Heart left ventricle (tissue), 16 donors: ENCODE results near the gene ALDH3A1. TPM values are rescaled to one million over a fixed set of nuclear protein-coding genes. Genes with fewer than 3 reads are reported as not detected.

Experiments
- ATAC-seq, 4 donors: fragments of 200-7000 bp; cut with Tn5 transposase; one replicate each; pipeline ENCODE4 v1.9.1; 2020 to 2022; ENCODE audit warnings: moderate library complexity in 4 of 4, mild to moderate bottlenecking in 3 of 4, moderate number of reproducible peaks in 1 of 4
- DNase-seq, 5 donors: peaks; one replicate each; pipeline ENCODE4 v3.0.0-alpha.2; 2020
- H3K27ac ChIP-seq, 12 donors: fragments of 200-600 bp; sonication (generic) in 4 of 12; one replicate each; pipeline versions ENCODE4 v1.5.0 to v1.8.0; 2016 to 2022; ENCODE audit warnings: mild to moderate bottlenecking in 2 of 12
- H3K27me3 ChIP-seq, 9 donors: fragments of 200-600 bp; sonication (generic) in 2 of 9; one replicate each; pipeline versions ENCODE4 v1.5.1 to v1.8.0; 2016 to 2022; ENCODE audit warnings: mild to moderate bottlenecking in 3 of 9
- H3K36me3 ChIP-seq, 9 donors: fragments of 200-600 bp; sonication (generic) in 2 of 9; one replicate each; pipeline versions ENCODE4 v1.5.0 to v1.8.0; 2018 to 2022; ENCODE audit warnings: mild to moderate bottlenecking in 2 of 9
- H3K4me1 ChIP-seq, 12 donors: fragments of 200-600 bp; sonication (generic) in 4 of 12; one replicate each; pipeline versions ENCODE4 v1.5.0 to v1.8.0; 2016 to 2022; ENCODE audit warnings: mild to moderate bottlenecking in 3 of 12
- H3K4me3 ChIP-seq, 12 donors: fragments of 200-600 bp; sonication (generic) in 4 of 12; one replicate each; pipeline versions ENCODE4 v1.5.0 to v1.8.0; 2017 to 2022; ENCODE audit warnings: mild to moderate bottlenecking in 9 of 12, moderate library complexity in 4 of 12
- H3K9me3 ChIP-seq, 12 donors: fragments of 200-600 bp; sonication (generic) in 4 of 12; one replicate each; pipeline versions ENCODE4 v1.5.0 to v1.8.0; 2016 to 2022; ENCODE audit warnings: mild to moderate bottlenecking in 1 of 12
- POLR2A ChIP-seq, 2 donors: fragments of 450-650 bp; IDR thresholded peaks; one replicate each; pipeline ENCODE4 v1.6.1; 2017; ENCODE audit warnings: antibody characterized with exemption in 2 of 2, mild to moderate bottlenecking in 2 of 2, moderate library complexity in 2 of 2
- WGBS, 4 donors: extraction: QIAGEN DNeasy Blood & Tissue Kit in 2 of 4; methylation state at CpG; one replicate each; pipeline versions ENCODE4 v1.1.5 to v1.1.7; 2013 to 2018; 5-methylcytosine and 5-hydroxymethylcytosine counted together
- intact Hi-C, 10 donors: fragments of 100-400 bp; cut with DNase I; formaldehyde crosslinking; loops; one replicate each; pipeline versions ENCODE4 v1.11.1 to v1.14.2; 2022
- polyA plus RNA-seq, 2 donors: library from polyadenylated mRNA; stranded (reverse); fragments of 200-250 nt; gene quantifications; one replicate each; pipeline ENCODE4 v1.2.3, GENCODE V29; 2013
- total RNA-seq, 9 donors: library from RNA; depleted of rRNA in 2 of 9; stranded (reverse); fragments of >200 nt in 2 of 9; fragmentation: NEBNext Ultra II Directional in 3 of 9; extraction: Animal tissue kit (Norgen Biotek cat#: 25700) in 3 of 9; gene quantifications; one replicate each; pipeline versions ENCODE4 v1.1.0 to v1.2.4, GENCODE V29; 2016 to 2023
- TF ChIP-seq, protein P1 (sequence below), 12 donors: fragments of 200-600 bp; sonication (generic) in 4 of 12; IDR thresholded peaks; one replicate each; pipeline versions ENCODE4 v1.5.0 to v1.8.0; 2018 to 2022; ENCODE audit warnings: antibody characterized with exemption in 12 of 12, mild to moderate bottlenecking in 5 of 12
- donor health status: ischemic (EF 13 %, LVEDD 7.1; RV severe dilation, severe dysfunction).
- donor health status: healthy with polysubstance abuse.
- donor health status: DM: no; HTN: yes; CAD: no.
- donor health status: DM: no; HTN: no; CAD: no.
- donor health status: ischemic (EF 25% LVEDD 6.9; RV normal size, moderate dysfunction).
- donor health status: ischemic (EF 25% LVEDD 5.7; RV mildly dilated, moderate dysfunction).
- donor health status: healthy.
- donor health status: DM: yes; HTN: yes; CAD: no.
- donor health status: ischemic (EF 35%, LVEDD 5.7; RV mildly dilated, moderate dysfunction).
- donor health status: nonischemic (EF 11% LVEDD 7.7; RV severe dilation, severe dysfunction).
- donor health status: DM: yes; HTN: yes; CAD: no.
- donor health status: PGD.
- donor health status: ischemic (EF 29% LVEDD 5.4; RV normal size, mild dysfunction).
- donor health status: nonischemic (EF 23%, LVEDD 6.1; RV moderate dilation, normal function).

ALDH3A1 gene
- total and polyA plus RNA-seq, 11 donors, result 0.04 to 1.1 (median 0.31) TPM; not detected in 6

GRCh38 chr17:19773534-19773933, 25.4 kb upstream of the ALDH3A1 start:
- intact Hi-C loops, result no loop called here
- no peak overlapping the region for H3K27ac ChIP-seq
- H3K4me3 ChIP-seq, result no peak overlapping the region
- no peaks in the 10 kb centered on the region for H3K9me3 ChIP-seq
- peaks cover 0 to 57% (median 45%) of the 10 kb centered on the region in 9 donors for H3K36me3 ChIP-seq
- 93 to 97% (median 94%) methylated on average over 6 of the region's 6 CpGs for WGBS, 4 donors
- H3K27me3 ChIP-seq, result no peaks in the 10 kb centered on the region
- DNase-seq, result no peak
- peaks cover 0 to 6% (median 0%) of the 10 kb centered on the region in 12 donors for H3K4me1 ChIP-seq
- TF ChIP-seq, protein P1, sequence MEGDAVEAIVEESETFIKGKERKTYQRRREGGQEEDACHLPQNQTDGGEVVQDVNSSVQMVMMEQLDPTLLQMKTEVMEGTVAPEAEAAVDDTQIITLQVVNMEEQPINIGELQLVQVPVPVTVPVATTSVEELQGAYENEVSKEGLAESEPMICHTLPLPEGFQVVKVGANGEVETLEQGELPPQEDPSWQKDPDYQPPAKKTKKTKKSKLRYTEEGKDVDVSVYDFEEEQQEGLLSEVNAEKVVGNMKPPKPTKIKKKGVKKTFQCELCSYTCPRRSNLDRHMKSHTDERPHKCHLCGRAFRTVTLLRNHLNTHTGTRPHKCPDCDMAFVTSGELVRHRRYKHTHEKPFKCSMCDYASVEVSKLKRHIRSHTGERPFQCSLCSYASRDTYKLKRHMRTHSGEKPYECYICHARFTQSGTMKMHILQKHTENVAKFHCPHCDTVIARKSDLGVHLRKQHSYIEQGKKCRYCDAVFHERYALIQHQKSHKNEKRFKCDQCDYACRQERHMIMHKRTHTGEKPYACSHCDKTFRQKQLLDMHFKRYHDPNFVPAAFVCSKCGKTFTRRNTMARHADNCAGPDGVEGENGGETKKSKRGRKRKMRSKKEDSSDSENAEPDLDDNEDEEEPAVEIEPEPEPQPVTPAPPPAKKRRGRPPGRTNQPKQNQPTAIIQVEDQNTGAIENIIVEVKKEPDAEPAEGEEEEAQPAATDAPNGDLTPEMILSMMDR (IDR thresholded peaks at IDR 0.05), result no peak
- TF ChIP-seq POLR2A (IDR thresholded peaks at IDR 0.05), result no peak
- ATAC-seq, result no peak

DNA sequence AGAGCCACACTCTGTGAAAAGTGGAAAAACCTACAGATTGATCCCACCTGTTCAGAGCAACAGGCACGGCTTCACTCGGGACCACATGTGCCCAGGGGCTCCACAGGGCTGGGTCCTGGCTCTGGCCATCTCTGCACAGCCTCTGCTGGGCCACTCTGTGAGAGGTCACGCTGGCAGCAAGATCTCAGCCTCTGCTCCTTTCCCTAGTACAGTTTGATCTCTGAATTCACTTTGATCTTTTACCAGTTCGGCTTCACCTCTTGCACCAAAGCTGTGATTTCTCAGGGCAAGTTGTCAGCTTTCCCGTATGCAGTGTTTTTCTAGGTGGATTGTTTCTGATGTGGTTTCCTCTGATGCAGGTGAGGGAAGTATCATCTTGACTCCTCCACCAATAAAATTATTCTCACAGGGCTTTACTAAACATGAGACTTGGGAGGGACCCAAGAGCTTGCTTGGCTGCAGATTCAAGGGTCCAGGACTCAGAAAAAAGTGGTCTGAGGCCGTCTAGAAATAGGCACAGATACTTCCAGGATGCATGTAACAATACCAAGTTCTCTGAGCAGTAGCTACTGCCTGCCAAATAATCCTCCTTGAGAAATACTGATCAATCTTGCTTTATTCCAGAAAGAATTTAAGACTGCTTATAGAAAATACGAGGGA, 24.0 kb upstream of the ALDH3A1 start:
- WGBS, 4 donors, result 65 to 74% (median 69%) methylated on average over 7 of the region's 7 CpGs
- H3K27me3 ChIP-seq, result no peaks in the 10 kb centered on the region
- intact Hi-C loops, result no loop called here
- ATAC-seq (peak in 1 of 4 donors; percentile 38), DNase-seq (no peak)
- H3K27ac ChIP-seq, result no peak overlapping the region
- no peak overlapping the region for H3K4me3 ChIP-seq
- TF ChIP-seq, protein P1 (IDR thresholded peaks at IDR 0.05), result no peak
- TF ChIP-seq POLR2A (IDR thresholded peaks at IDR 0.05), result no peak
- no peaks in the 10 kb centered on the region for H3K9me3 ChIP-seq
- peaks cover 0 to 43% (median 31%) of the 10 kb centered on the region in 9 donors for H3K36me3 ChIP-seq
- peaks cover 0 to 6% (median 0%) of the 10 kb centered on the region in 12 donors for H3K4me1 ChIP-seq

- ATAC-seq (no peak), DNase-seq (no peak)
- intact Hi-C loops, result no loop called here
- no peak overlapping the region for H3K4me3 ChIP-seq
- WGBS, 4 donors, result 73 to 87% (median 82%) methylated on average over 6 of the region's 6 CpGs
- no peaks in the 10 kb centered on the region for H3K9me3 ChIP-seq
- H3K27ac ChIP-seq, result no peak overlapping the region
- TF ChIP-seq POLR2A (IDR thresholded peaks at IDR 0.05), result no peak
- TF ChIP-seq, protein P1 (IDR thresholded peaks at IDR 0.05), result no peak
- H3K36me3 ChIP-seq, result peaks cover 0 to 34% (median 21%) of the 10 kb centered on the region in 9 donors
- H3K27me3 ChIP-seq, result no peaks in the 10 kb centered on the region
- H3K4me1 ChIP-seq, result peaks cover 0 to 11% (median 0%) of the 10 kb centered on the region in 12 donors
These were observed 23.1 kb upstream of the ALDH3A1 start for GRCh38 chr17:19770985-19771735.
